CD14-positive monocyte (primary cell): ENCODE results near the gene SPSB1. TPM values are rescaled to one million over a fixed set of nuclear protein-coding genes. Genes with fewer than 3 reads are reported as not detected.
A peak's percentile ranks its signal among the peaks of the same experiment; 100 is the strongest.

ENCODE experiments used
- DNase-seq, 3 donors: peaks; one replicate each; pipeline ENCODE4 v3.0.0-alpha.2; 2011 to 2022
- H2AFZ ChIP-seq: 2 replicates; pipeline ENCODE4 v1.6.0; 2012; ENCODE audit warnings: mild to moderate bottlenecking, low read depth, low read length, inconsistent platforms; ENCODE audit not compliant: insufficient read depth, poor library complexity, severe bottlenecking
- H3K27ac ChIP-seq, 2 donors: 1 replicate in 1 of 2; 2 replicates in 1 of 2; pipeline ENCODE4 v1.5.1; 2012 to 2013; ENCODE audit warnings: low read length in 2 of 2, control low read depth in 1 of 2, inconsistent platforms in 1 of 2, low read depth in 1 of 2, mild to moderate bottlenecking in 1 of 2
- H3K27me3 ChIP-seq, 2 donors: one replicate each; pipeline versions ENCODE4 v1.6.0 to v1.6.1; 2011 to 2013; ENCODE audit warnings: low read length in 2 of 2; ENCODE audit not compliant: control insufficient read depth in 2 of 2, insufficient read depth in 2 of 2
- H3K36me3 ChIP-seq, 2 donors: replicated peaks in 1 of 2; 1 replicate in 1 of 2; 2 replicates in 1 of 2; pipeline versions ENCODE4 v1.5.1 to v1.6.1; 2012 to 2013; ENCODE audit warnings: low read length in 2 of 2, control low read depth in 1 of 2, inconsistent platforms in 1 of 2, mild to moderate bottlenecking in 1 of 2; ENCODE audit not compliant: insufficient read depth in 2 of 2, control insufficient read depth in 1 of 2
- H3K4me1 ChIP-seq, 2 donors: 1 replicate in 1 of 2; 2 replicates in 1 of 2; pipeline versions ENCODE4 v1.5.1 to v1.6.1; 2012 to 2013; ENCODE audit warnings: low read length in 2 of 2, control low read depth in 1 of 2, inconsistent platforms in 1 of 2, mild to moderate bottlenecking in 1 of 2, moderate library complexity in 1 of 2; ENCODE audit not compliant: insufficient read depth in 2 of 2, control insufficient read depth in 1 of 2
- H3K4me2 ChIP-seq: replicated peaks from 2 replicates; pipeline ENCODE3; 2012; ENCODE audit warnings: low read length, moderate library complexity, mild to moderate bottlenecking; ENCODE audit not compliant: poor library complexity, severe bottlenecking; ENCODE audit errors: extremely low read depth
- H3K4me3 ChIP-seq, 3 experiments: fragments of 200-600 bp in 1 of 3; sonication (generic) in 1 of 3; replicated peaks in 1 of 3; 1 replicate in 2 of 3; 2 replicates in 1 of 3; pipeline ENCODE4 v1.5.1; 2011 to 2013; ENCODE audit warnings: low read length in 3 of 3, mild to moderate bottlenecking in 3 of 3, control low read depth in 2 of 3, low read depth in 2 of 3, inconsistent platforms in 1 of 3, moderate library complexity in 1 of 3
- H3K79me2 ChIP-seq: 2 replicates; pipeline ENCODE4 v1.6.0; 2012; ENCODE audit warnings: mild to moderate bottlenecking, control low read depth, inconsistent platforms, low read length, moderate library complexity; ENCODE audit not compliant: insufficient read depth
- H3K9ac ChIP-seq: 2 replicates; pipeline ENCODE4 v1.6.0; 2017; ENCODE audit warnings: low read length, mild to moderate bottlenecking; ENCODE audit not compliant: insufficient read depth, poor library complexity, severe bottlenecking
- H3K9me3 ChIP-seq, 2 donors: replicated peaks in 1 of 2; 1 replicate in 1 of 2; 2 replicates in 1 of 2; pipeline versions ENCODE4 v1.5.1 to v1.6.1; 2012 to 2013; ENCODE audit warnings: low read length in 2 of 2, control low read depth in 1 of 2; ENCODE audit not compliant: control insufficient read depth in 1 of 2, insufficient read depth in 1 of 2
- H4K20me1 ChIP-seq: 2 replicates; pipeline ENCODE4 v1.6.0; 2012; ENCODE audit warnings: mild to moderate bottlenecking, low read length, control low read depth, moderate library complexity; ENCODE audit not compliant: insufficient read depth
- H3K27ac Mint-ChIP-seq, 7 donors: one replicate each; pipeline ENCODE4 v1.8.0; 2020; ENCODE audit warnings: mild to moderate bottlenecking in 7 of 7, mixed read lengths in 7 of 7, moderate library complexity in 6 of 7, inconsistent platforms in 2 of 7
- H3K27me3 Mint-ChIP-seq, 3 donors: one replicate each; pipeline ENCODE4 v1.8.0; 2021 to 2022; ENCODE audit warnings: low read depth in 3 of 3, mild to moderate bottlenecking in 3 of 3, mixed read lengths in 3 of 3, moderate library complexity in 3 of 3, inconsistent platforms in 1 of 3
- H3K36me3 Mint-ChIP-seq, 2 donors: one replicate each; pipeline ENCODE4 v1.8.0; 2020; ENCODE audit warnings: mixed read lengths in 2 of 2, inconsistent platforms in 1 of 2, mild to moderate bottlenecking in 1 of 2
- H3K4me1 Mint-ChIP-seq: one replicate; pipeline ENCODE4 v1.8.0; 2020; ENCODE audit warnings: mild to moderate bottlenecking, mixed read lengths
- H3K4me3 Mint-ChIP-seq, 2 donors: one replicate each; pipeline ENCODE4 v1.8.0; 2020; ENCODE audit warnings: mild to moderate bottlenecking in 2 of 2, mixed read lengths in 2 of 2, moderate library complexity in 1 of 2
- H3K9me3 Mint-ChIP-seq, 7 donors: one replicate each; pipeline ENCODE4 v1.8.0; 2020 to 2022; ENCODE audit warnings: mixed read lengths in 7 of 7, mild to moderate bottlenecking in 6 of 7, moderate library complexity in 6 of 7, inconsistent platforms in 2 of 7
- CTCF ChIP-seq: fragments of 200-600 bp; IDR thresholded peaks from one replicate; pipeline ENCODE4 v1.8.0; 2022; ENCODE audit warnings: antibody characterized with exemption, mild to moderate bottlenecking
- WGBS: methylation state at CpG from one replicate; pipeline ENCODE4 v1.1.5; 2013; ENCODE audit warnings: missing lambda C conversion rate; ENCODE audit not compliant: insufficient coverage; 5-methylcytosine and 5-hydroxymethylcytosine counted together
- intact Hi-C, 2 donors: fragments of 100-400 bp; cut with micrococcal nuclease; formaldehyde crosslinking; loops; one replicate each; pipeline versions ENCODE4 v1.15.0 to v1.15.1; 2023
- polyA plus RNA-seq, 3 donors: library from polyadenylated mRNA; depleted of rRNA in 1 of 3; unstranded in 2 of 3; stranded (reverse) in 1 of 3; fragments of 300-500 nt in 2 of 3; fragments of >200 nt in 1 of 3; fragmentation: Illumina TruSeq in 2 of 3; gene quantifications; 1 replicate in 2 of 3; 2 replicates in 1 of 3; pipeline ENCODE4 v1.2.3, GENCODE V29; 2012 to 2021

The SPSB1 gene
- polyA plus RNA-seq, 3 donors: 0.15 to 1.2 (median 0.29) TPM

- Histone ChIP-seq H3K4me1 (peaks cover 9 to 10% of the 10 kb centered on the region in 2 donors), H3K36me3 (no peaks in the 10 kb centered on the region), H3K4me2 (no peak overlapping the region), H3K4me3 (no peak overlapping the region), H3K79me2 (no peaks in the 10 kb centered on the region), H3K9me3 (no peaks in the 10 kb centered on the region), H3K9ac (no peak overlapping the region), H3K27ac (no peak overlapping the region), H4K20me1 (no peaks in the 10 kb centered on the region), H3K27me3 (peaks cover 0 to 3% of the 10 kb centered on the region in 2 donors), H2AFZ (no peak overlapping the region)
- intact Hi-C loops: no loop called here
- no peaks in the 10 kb centered on the region for H3K36me3 Mint-ChIP-seq
- peak overlapping the region in 1 of 7 donors; percentile 12 for H3K27ac Mint-ChIP-seq
- 91% methylated on average over 5 of the region's 13 CpGs for WGBS
- peaks cover 0 to 7% (median 0%) of the 10 kb centered on the region in 7 donors for H3K9me3 Mint-ChIP-seq
- no peak for TF ChIP-seq CTCF
- peaks cover 13 to 31% (median 27%) of the 10 kb centered on the region in 3 donors for H3K27me3 Mint-ChIP-seq
- H3K4me3 Mint-ChIP-seq: no peak overlapping the region
- peaks cover 9% of the 10 kb centered on the region for H3K4me1 Mint-ChIP-seq
- DNase-seq: no peak
Observed at GRCh38 chr1:9341301-9341845, 48.7 kb downstream of the SPSB1 start.

DNA sequence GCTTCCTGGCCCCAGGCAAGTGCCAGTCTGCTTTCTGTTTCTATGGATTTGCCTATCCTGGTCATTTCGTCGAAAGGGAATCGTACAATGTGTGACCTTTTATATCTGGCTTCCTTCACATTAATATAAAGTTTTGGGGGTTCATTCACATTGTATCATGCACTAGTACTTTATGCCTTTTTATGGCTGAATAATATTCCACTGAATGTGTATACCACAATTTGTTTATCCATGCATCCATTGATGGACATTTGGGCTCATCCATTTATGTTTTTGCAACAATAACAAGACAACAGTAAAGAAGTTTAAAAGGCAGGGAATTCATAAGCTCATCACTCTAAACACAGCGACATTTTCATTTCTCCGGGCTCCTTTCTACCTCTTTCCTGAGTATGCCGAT lies 50.6 kb downstream of the SPSB1 start:
- Histone ChIP-seq H2AFZ (no peak overlapping the region), H4K20me1 (no peaks in the 10 kb centered on the region), H3K27me3 (peaks cover 0 to 4% of the 10 kb centered on the region in 2 donors), H3K4me3 (no peak overlapping the region), H3K9ac (no peak overlapping the region), H3K79me2 (no peaks in the 10 kb centered on the region), H3K36me3 (no peaks in the 10 kb centered on the region), H3K27ac (no peak overlapping the region), H3K4me1 (peaks cover 9 to 10% of the 10 kb centered on the region in 2 donors), H3K4me2 (no peak overlapping the region), H3K9me3 (no peaks in the 10 kb centered on the region)
- Mint-ChIP-seq H3K4me1 (peaks cover 9% of the 10 kb centered on the region), H3K27me3 (peaks cover 8 to 28% (median 23%) of the 10 kb centered on the region in 3 donors), H3K4me3 (no peak overlapping the region), H3K9me3 (peaks cover 0 to 7% (median 0%) of the 10 kb centered on the region in 7 donors), H3K27ac (peak overlapping the region in 1 of 7 donors; percentile 36), H3K36me3 (no peaks in the 10 kb centered on the region)
- intact Hi-C loops: no loop called here
- TF ChIP-seq CTCF: no peak
- DNase-seq: no peak
- 100% methylated on average over 2 of the region's 6 CpGs for WGBS
